Esophagus squamous epithelium (tissue), 5 donors: ENCODE data around the gene FCHSD1. TPM values are rescaled to one million over a fixed set of nuclear protein-coding genes. Genes with fewer than 3 reads are reported as not detected.

Experiments used
- DNase-seq: peaks from one replicate; lab custom pipeline; 2025; lab: John Stamatoyannopoulos, UW
- H3K27ac ChIP-seq, 4 donors: fragments of 200-600 bp; sonication (generic); one replicate each; pipeline ENCODE4 v1.5.1; 2016 to 2019; ENCODE audit warnings: mild to moderate bottlenecking in 1 of 4
- H3K27me3 ChIP-seq, 4 donors: fragments of 200-600 bp; sonication (generic); 1 replicate in 3 of 4; 2 replicates in 1 of 4; pipeline versions ENCODE4 v1.5.1 to v1.6.0; 2017 to 2021; ENCODE audit warnings: antibody characterized with exemption in 1 of 4
- H3K36me3 ChIP-seq, 3 donors: fragments of 200-600 bp; sonication (generic); one replicate each; pipeline ENCODE4 v1.5.1; 2016 to 2019
- H3K4me1 ChIP-seq, 3 donors: fragments of 200-600 bp; sonication (generic); one replicate each; pipeline ENCODE4 v1.5.1; 2017 to 2019
- H3K4me3 ChIP-seq, 4 donors: fragments of 200-600 bp; sonication (generic); 1 replicate in 3 of 4; 2 replicates in 1 of 4; pipeline ENCODE4 v1.5.1; 2016 to 2019; ENCODE audit warnings: mild to moderate bottlenecking in 2 of 4, moderate library complexity in 1 of 4
- H3K9me3 ChIP-seq, 3 donors: fragments of 200-600 bp; sonication (generic); one replicate each; pipeline ENCODE4 v1.5.1; 2016 to 2019
- POLR2A ChIP-seq, 4 donors: fragments of 450-650 bp; IDR thresholded peaks; one replicate each; pipeline ENCODE4 v1.6.1; 2017; ENCODE audit warnings: antibody characterized with exemption in 4 of 4, mild to moderate bottlenecking in 4 of 4, moderate library complexity in 3 of 4
- WGBS, 2 donors: methylation state at CpG; one replicate each; pipeline ENCODE4 v1.1.5; 2018; 5-methylcytosine and 5-hydroxymethylcytosine counted together
- intact Hi-C: fragments of 100-400 bp; cut with DNase I; formaldehyde crosslinking; loops from one replicate; pipeline ENCODE4 v1.15.0; 2022
- total RNA-seq, 4 donors: library from RNA; depleted of rRNA; stranded (reverse); fragments of >200 nt; gene quantifications; one replicate each; pipeline ENCODE4 v1.1.0, GENCODE V29; 2016
- TF ChIP-seq, protein P1 (sequence below), 6 experiments: fragments of 450-650 bp in 4 of 6; fragments of 200-600 bp in 2 of 6; sonication (generic) in 2 of 6; IDR thresholded peaks; one replicate each; pipeline ENCODE4 v1.5.1; 2016 to 2019; ENCODE audit warnings: antibody characterized with exemption in 6 of 6, mild to moderate bottlenecking in 4 of 6, moderate library complexity in 4 of 6
- donor health status: DM: yes; HTN: yes; CAD: no.

FCHSD1 gene
- total RNA-seq, 4 donors from 2014 or later: 6.0 to 27.7 (median 10.4) TPM

DNA sequence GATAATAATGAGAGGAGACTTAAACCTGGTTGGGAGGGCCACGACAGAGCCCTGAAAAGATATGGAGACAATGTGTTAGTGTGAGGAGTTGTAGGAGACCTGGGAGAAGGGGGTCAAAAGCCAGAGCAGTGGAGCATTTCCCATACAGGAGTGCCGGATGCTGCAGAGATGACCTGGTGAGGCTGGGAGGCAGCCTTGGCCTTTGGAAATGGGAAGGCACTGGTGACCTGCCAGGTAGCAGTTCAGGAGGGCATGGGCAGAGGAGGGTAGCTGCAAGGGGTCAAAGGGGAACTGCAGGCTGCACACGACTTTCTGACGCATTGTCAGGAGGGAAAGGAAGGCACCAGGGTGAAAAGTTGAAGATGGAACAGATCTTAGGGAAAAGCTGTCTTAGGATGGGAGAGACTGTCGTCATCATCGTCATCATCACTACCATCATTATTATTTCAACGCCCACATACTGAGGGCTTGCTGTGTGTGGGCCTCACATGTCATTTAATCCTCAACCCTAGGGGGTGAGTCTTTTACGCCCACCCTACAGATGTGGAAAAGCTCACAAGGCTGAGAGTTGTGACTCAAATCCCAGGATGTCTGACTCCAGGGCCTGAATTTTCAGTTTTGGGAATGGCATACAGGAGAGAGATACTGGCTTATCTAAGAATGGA, 17.5 kb upstream of the FCHSD1 start:
- DNase-seq: no peak
- Histone ChIP-seq H3K4me3 (no peak overlapping the region), H3K27ac (no peak overlapping the region), H3K27me3 (no peaks in the 10 kb centered on the region), H3K9me3 (no peaks in the 10 kb centered on the region), H3K36me3 (peaks cover 0 to 32% (median 0%) of the 10 kb centered on the region in 3 donors), H3K4me1 (peaks cover 0 to 11% (median 0%) of the 10 kb centered on the region in 3 donors)
- TF ChIP-seq POLR2A (IDR thresholded peaks at IDR 0.05): no peak
- TF ChIP-seq, protein P1, sequence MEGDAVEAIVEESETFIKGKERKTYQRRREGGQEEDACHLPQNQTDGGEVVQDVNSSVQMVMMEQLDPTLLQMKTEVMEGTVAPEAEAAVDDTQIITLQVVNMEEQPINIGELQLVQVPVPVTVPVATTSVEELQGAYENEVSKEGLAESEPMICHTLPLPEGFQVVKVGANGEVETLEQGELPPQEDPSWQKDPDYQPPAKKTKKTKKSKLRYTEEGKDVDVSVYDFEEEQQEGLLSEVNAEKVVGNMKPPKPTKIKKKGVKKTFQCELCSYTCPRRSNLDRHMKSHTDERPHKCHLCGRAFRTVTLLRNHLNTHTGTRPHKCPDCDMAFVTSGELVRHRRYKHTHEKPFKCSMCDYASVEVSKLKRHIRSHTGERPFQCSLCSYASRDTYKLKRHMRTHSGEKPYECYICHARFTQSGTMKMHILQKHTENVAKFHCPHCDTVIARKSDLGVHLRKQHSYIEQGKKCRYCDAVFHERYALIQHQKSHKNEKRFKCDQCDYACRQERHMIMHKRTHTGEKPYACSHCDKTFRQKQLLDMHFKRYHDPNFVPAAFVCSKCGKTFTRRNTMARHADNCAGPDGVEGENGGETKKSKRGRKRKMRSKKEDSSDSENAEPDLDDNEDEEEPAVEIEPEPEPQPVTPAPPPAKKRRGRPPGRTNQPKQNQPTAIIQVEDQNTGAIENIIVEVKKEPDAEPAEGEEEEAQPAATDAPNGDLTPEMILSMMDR (IDR thresholded peaks at IDR 0.05): no peak
- WGBS, 2 donors: 70 to 81% methylated on average over 8 of the region's 8 CpGs
- intact Hi-C loops: no loop called here

- peaks cover 0 to 8% (median 0%) of the 10 kb centered on the region in 3 donors for H3K4me1 ChIP-seq
- H3K27me3 ChIP-seq: no peaks in the 10 kb centered on the region
- no peak overlapping the region for H3K27ac ChIP-seq
- TF ChIP-seq, protein P1 (IDR thresholded peaks at IDR 0.05): no peak
- TF ChIP-seq POLR2A (IDR thresholded peaks at IDR 0.05): no peak
- intact Hi-C loops: no loop called here
- H3K4me3 ChIP-seq: no peak overlapping the region
- no peaks in the 10 kb centered on the region for H3K9me3 ChIP-seq
- 85 to 92% methylated on average over 11 to 13 of the region's 18 CpGs for WGBS, 2 donors
- peaks cover 0 to 32% (median 0%) of the 10 kb centered on the region in 3 donors for H3K36me3 ChIP-seq
- DNase-seq: no peak
Measured at GRCh38 chr5:141665995-141666940, 15.1 kb upstream of the FCHSD1 start.

DNA sequence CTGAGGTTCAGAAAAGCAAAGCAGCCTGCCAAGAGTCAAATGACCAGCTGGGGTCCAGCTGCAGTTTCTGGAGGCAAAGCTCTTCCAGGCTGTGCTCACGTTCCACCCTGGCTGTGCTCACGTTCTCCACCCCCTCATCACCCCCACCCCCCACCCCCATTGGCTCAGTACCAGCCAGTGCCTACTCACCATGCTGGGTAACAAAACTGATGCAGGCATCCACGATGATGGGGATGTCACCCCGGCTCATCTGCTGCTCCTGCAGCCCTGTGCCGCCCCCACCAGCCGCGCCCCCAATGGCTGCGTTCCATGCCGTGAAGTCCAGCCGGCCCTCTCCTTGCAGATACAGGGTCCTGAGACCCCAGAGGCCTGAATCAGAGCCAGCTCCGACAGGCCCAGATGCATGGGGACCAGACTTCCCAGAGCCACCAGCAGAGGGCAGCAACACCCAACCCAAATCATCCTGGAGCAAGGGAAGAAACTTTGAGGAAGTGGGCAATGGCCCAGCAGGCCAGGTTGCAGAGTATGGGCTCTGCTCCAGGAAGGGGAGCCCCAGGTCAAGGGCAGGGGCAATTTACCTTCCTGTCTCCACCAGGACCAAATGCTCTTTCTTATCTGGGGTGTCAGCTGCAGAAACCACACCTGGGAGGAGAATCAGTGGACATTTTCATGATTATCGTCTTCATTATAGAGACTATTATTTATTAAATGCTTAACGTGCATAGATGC, 13.7 kb upstream of the FCHSD1 start:
- 31 to 62% methylated on average over 2 to 3 of the region's 13 CpGs for WGBS, 2 donors
- Histone ChIP-seq H3K9me3 (no peaks in the 10 kb centered on the region), H3K27ac (no peak overlapping the region), H3K27me3 (no peaks in the 10 kb centered on the region), H3K4me1 (peaks cover 0 to 6% (median 0%) of the 10 kb centered on the region in 3 donors), H3K36me3 (peaks cover 0 to 32% (median 0%) of the 10 kb centered on the region in 3 donors), H3K4me3 (no peak overlapping the region)
- DNase-seq: no peak
- intact Hi-C loops: no loop called here
- no peak for TF ChIP-seq POLR2A (IDR thresholded peaks at IDR 0.05)
- TF ChIP-seq, protein P1 (IDR thresholded peaks at IDR 0.05): peak; percentile 79 to 89 (median 86)

- no peaks in the 10 kb centered on the region for H3K9me3 ChIP-seq
- no peak for DNase-seq
- intact Hi-C loops: no loop called here
- TF ChIP-seq POLR2A (IDR thresholded peaks at IDR 0.05): no peak
- TF ChIP-seq, protein P1 (IDR thresholded peaks at IDR 0.05): no peak
- WGBS, 2 donors: 82 to 90% methylated on average over 8 of the region's 8 CpGs
- H3K27me3 ChIP-seq: no peaks in the 10 kb centered on the region
- no peak overlapping the region for H3K4me3 ChIP-seq
- H3K27ac ChIP-seq: no peak overlapping the region
- peaks cover 0 to 29% (median 0%) of the 10 kb centered on the region in 3 donors for H3K36me3 ChIP-seq
- H3K4me1 ChIP-seq: peaks cover 0 to 6% (median 0%) of the 10 kb centered on the region in 3 donors
Measured at GRCh38 chr5:141663506-141663905, 12.3 kb upstream of the FCHSD1 start.
